Body of pancreas (tissue), 4 donors: ENCODE results near the gene PFKFB4.

Experiments used
- POLR2A ChIP-seq, 3 donors: fragments of 450-650 bp; IDR thresholded peaks; one replicate each; pipeline ENCODE4 v1.6.1; 2016; ENCODE audit warnings: antibody characterized with exemption in 3 of 3, mild to moderate bottlenecking in 2 of 3
- TF ChIP-seq, protein P1 (sequence below), 7 experiments: fragments of 450-650 bp in 4 of 7; fragments of 200-600 bp in 3 of 7; sonication (generic) in 3 of 7; IDR thresholded peaks; one replicate each; pipeline ENCODE4 v1.5.1; 2016 to 2019; ENCODE audit warnings: antibody characterized with exemption in 7 of 7

DNA sequence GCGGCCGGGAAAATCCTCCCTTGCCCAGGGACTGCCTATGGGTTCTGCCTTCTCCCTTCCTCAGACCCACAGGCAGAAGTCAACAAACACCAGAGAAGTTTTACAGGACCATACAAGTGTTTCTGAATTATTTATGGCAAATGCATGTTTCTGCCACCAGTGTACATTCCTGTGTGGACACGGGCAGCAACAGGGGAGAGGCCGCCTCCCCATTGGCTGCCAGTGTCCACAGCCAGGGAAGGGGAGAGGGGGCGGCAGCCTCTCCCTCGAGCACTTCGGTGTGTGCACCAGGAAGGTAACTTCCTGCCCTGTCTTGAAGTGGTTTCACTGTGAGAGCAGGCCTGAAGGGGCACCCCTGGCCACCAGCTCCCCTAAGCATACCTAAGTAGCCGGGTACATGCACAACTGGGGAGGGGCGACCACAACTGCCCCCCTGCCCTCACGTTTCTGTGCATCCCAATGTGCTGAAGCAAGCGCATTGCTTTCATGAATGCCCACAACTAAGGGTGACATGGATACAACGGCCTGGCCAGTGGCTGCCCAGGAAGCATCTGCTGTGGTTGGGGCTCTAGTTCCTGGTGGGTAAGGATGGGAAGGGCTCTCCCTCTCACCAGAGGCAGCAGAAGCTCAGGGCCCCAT, 37.8 kb downstream of the PFKFB4 start:
- no peak for TF ChIP-seq POLR2A (IDR thresholded peaks at IDR 0.05)
- TF ChIP-seq, protein P1, sequence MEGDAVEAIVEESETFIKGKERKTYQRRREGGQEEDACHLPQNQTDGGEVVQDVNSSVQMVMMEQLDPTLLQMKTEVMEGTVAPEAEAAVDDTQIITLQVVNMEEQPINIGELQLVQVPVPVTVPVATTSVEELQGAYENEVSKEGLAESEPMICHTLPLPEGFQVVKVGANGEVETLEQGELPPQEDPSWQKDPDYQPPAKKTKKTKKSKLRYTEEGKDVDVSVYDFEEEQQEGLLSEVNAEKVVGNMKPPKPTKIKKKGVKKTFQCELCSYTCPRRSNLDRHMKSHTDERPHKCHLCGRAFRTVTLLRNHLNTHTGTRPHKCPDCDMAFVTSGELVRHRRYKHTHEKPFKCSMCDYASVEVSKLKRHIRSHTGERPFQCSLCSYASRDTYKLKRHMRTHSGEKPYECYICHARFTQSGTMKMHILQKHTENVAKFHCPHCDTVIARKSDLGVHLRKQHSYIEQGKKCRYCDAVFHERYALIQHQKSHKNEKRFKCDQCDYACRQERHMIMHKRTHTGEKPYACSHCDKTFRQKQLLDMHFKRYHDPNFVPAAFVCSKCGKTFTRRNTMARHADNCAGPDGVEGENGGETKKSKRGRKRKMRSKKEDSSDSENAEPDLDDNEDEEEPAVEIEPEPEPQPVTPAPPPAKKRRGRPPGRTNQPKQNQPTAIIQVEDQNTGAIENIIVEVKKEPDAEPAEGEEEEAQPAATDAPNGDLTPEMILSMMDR (IDR thresholded peaks at IDR 0.05) = no peak
